ENCODE results near the gene POLD4. TPM values are rescaled to one million over a fixed set of nuclear protein-coding genes. Genes with fewer than 3 reads are reported as not detected.

Gene POLD4
- total RNA-seq, 4 donors from 2014 or later = 65.7 to 87.3 (median 74.4) TPM

DNA sequence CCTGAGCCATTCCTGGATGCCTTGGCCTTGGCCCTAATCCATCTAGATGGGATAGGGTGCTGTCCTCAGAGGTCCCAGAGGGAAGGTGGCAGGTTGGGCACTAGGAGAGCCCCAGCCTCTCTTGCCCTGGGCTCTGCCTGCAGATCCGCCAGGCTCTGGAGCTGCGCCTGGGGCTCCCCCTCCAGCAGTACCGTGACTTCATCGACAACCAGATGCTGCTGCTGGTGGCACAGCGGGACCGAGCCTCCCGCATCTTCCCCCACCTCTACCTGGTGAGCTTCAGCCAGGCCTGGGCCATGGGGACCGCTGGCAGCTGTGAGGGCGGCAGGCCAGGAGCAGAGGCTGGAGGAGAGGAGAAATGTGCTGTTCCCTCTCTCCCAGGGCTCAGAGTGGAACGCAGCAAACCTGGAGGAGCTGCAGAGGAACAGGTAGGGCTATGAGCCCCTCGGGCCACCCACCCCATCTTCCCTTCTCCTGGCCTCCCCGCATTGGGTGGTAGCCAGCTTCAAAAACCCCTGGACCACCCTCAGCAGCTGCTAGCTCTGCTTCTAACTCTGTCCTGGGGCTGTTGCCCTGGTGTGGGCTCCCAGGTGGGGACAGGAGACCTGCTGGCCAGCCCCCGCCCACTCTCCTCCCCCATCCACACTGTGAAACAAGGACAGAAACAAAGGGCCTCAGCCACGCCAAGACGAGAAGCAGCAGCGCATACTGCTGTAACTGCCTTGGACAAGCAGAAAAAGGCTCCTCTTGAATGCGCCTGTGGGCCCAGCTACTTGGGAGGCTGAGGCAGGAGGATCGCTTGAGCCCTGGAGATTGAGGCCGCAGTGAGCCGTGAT, 45.1 kb downstream of the POLD4 start:
- Histone ChIP-seq H3K27ac (no peak overlapping the region), H3K27me3 (no peaks in the 10 kb centered on the region), H3K4me3 (no peak overlapping the region), H3K4me1 (peaks cover 0 to 20% (median 9%) of the 10 kb centered on the region in 3 donors), H3K9me3 (no peaks in the 10 kb centered on the region), H3K36me3 (peaks cover 0 to 55% of the 10 kb centered on the region in 2 donors)
- WGBS, 2 donors (ENCODE audit: low coverage in 1 of 2) = 100% methylated on average over 1 of the region's 20 CpGs
- TF ChIP-seq, protein P1, sequence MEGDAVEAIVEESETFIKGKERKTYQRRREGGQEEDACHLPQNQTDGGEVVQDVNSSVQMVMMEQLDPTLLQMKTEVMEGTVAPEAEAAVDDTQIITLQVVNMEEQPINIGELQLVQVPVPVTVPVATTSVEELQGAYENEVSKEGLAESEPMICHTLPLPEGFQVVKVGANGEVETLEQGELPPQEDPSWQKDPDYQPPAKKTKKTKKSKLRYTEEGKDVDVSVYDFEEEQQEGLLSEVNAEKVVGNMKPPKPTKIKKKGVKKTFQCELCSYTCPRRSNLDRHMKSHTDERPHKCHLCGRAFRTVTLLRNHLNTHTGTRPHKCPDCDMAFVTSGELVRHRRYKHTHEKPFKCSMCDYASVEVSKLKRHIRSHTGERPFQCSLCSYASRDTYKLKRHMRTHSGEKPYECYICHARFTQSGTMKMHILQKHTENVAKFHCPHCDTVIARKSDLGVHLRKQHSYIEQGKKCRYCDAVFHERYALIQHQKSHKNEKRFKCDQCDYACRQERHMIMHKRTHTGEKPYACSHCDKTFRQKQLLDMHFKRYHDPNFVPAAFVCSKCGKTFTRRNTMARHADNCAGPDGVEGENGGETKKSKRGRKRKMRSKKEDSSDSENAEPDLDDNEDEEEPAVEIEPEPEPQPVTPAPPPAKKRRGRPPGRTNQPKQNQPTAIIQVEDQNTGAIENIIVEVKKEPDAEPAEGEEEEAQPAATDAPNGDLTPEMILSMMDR (IDR thresholded peaks at IDR 0.05) = no peak
- TF ChIP-seq EP300 (IDR thresholded peaks at IDR 0.05) (no peak), POLR2AphosphoS5 (IDR thresholded peaks at IDR 0.05) (no peak), POLR2A (IDR thresholded peaks at IDR 0.05) (no peak)
- no peak for ATAC-seq

DNA sequence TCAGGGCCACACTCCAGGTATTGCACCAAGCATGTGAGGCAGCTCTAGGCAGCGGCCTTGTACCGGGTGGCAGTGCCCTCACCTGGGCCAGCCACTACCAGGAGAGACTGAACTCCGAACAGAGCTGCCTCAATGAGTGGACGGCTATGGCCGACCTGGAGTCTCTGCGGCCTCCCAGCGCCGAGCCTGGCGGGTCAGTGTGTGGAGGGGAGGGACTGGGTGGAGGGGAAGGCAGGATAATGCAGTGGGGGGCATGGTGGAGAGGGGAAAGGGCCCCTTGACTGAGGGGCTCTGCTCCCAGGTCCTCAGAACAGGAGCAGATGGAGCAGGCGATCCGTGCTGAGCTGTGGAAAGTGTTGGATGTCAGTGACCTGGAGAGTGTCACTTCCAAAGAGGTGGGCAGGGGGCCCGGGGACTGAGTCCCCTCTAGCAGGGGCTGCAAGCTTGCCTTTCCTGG, 45.8 kb downstream of the POLD4 start:
- peaks cover 0 to 55% of the 10 kb centered on the region in 2 donors for H3K36me3 ChIP-seq
- H3K27ac ChIP-seq = no peak overlapping the region
- H3K4me3 ChIP-seq = no peak overlapping the region
- no peak for TF ChIP-seq POLR2A (IDR thresholded peaks at IDR 0.05)
- no peak for TF ChIP-seq EP300 (IDR thresholded peaks at IDR 0.05)
- no peak for TF ChIP-seq POLR2AphosphoS5 (IDR thresholded peaks at IDR 0.05)
- TF ChIP-seq, protein P1 (IDR thresholded peaks at IDR 0.05) = no peak
- peaks cover 0 to 27% (median 12%) of the 10 kb centered on the region in 3 donors for H3K4me1 ChIP-seq
- no peak for ATAC-seq
- H3K9me3 ChIP-seq = no peaks in the 10 kb centered on the region
- 83 to 100% methylated on average over 3 to 6 of the region's 12 CpGs for WGBS, 2 donors (ENCODE audit: low coverage in 1 of 2)
- no peaks in the 10 kb centered on the region for H3K27me3 ChIP-seq

DNA sequence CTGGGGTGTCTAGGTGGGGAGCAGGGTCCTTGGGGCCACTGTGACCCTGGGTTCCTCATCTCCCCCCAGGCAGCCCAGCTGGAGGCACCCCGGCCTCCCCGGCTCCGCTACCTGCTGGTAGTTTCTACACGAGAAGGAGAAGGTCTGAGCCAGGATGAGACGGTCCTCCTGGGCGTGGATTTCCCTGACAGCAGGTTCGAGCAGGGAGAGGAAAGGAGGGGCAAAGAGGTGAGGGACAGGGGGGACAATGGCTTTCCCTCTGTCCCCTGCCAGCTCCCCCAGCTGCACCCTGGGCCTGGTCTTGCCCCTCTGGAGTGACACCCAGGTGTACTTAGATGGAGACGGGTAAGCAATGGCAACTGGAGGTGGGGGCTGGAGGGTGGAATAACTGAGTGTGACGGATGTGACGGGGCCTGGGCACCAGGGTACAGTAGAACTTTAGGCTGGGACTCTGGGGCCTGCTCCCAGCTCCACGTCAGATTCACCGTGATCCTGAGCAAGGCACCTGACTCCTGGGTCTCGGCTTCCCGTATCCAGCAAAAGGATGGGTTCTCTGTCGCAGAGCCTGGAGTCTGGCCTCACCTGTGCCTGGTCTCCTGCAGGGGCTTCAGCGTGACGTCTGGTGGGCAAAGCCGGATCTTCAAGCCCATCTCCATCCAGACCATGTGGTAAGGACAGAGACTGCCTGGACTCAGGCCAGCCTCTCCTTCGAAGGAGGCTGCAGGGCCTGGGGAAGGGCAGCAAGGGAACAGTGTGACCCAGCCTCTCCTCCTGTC, 46.4 kb downstream of the POLD4 start:
- peaks cover 0 to 33% (median 18%) of the 10 kb centered on the region in 3 donors for H3K4me1 ChIP-seq
- no peak for ATAC-seq
- H3K36me3 ChIP-seq = peaks cover 0 to 59% of the 10 kb centered on the region in 2 donors
- TF ChIP-seq POLR2AphosphoS5 (IDR thresholded peaks at IDR 0.05) = no peak
- no peak for TF ChIP-seq POLR2A (IDR thresholded peaks at IDR 0.05)
- no peak for TF ChIP-seq EP300 (IDR thresholded peaks at IDR 0.05)
- TF ChIP-seq, protein P1 (IDR thresholded peaks at IDR 0.05) = no peak
- H3K9me3 ChIP-seq = no peaks in the 10 kb centered on the region
- WGBS, 2 donors (ENCODE audit: low coverage in 1 of 2) = 71% methylated on average over 2 of the region's 19 CpGs; no CpG with 5 or more reads in 1 of the 2 donors
- H3K27ac ChIP-seq = no peak overlapping the region
- no peak overlapping the region for H3K4me3 ChIP-seq
- no peaks in the 10 kb centered on the region for H3K27me3 ChIP-seq

DNA sequence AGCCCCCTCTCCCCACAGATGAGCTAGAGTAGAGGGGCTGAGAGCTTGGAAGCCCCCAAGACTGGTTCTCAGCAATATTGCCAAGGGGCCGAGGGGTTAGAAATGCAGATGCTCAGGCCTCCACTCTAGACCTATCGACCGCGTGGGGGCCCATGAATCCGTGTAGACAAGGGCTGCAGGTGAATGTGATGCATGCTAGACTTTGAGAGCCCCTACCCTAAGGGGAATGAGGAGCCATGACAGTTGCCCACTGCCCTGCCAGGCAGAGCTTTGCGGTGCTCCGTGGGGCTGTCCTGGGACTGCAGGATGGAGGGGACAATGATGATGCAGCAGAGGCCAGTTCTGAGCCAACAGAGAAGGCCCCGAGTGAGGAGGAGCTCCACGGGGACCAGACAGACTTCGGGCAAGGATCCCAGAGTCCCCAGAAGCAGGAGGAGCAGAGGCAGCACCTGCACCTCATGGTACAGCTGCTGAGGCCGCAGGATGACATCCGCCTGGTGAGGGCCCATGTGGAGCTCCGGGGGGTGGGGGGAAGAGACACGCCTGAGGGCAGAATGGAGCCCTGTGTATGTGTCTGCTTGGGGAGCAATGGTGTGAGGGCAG, 48.7 kb downstream of the POLD4 start:
- TF ChIP-seq POLR2AphosphoS5 (IDR thresholded peaks at IDR 0.05) (no peak), EP300 (IDR thresholded peaks at IDR 0.05) (no peak), POLR2A (IDR thresholded peaks at IDR 0.05) (no peak)
- TF ChIP-seq, protein P1 (IDR thresholded peaks at IDR 0.05) = no peak
- Histone ChIP-seq H3K36me3 (peaks cover 0 to 59% of the 10 kb centered on the region in 2 donors), H3K4me3 (peak overlapping the region in 1 of 2 donors; percentile 98), H3K27me3 (no peaks in the 10 kb centered on the region), H3K9me3 (no peaks in the 10 kb centered on the region), H3K27ac (peak overlapping the region in 3 of 4 donors; percentile 76 to 82 (median 79)), H3K4me1 (peaks cover 0 to 37% (median 18%) of the 10 kb centered on the region in 3 donors)
- WGBS, 2 donors (ENCODE audit: low coverage in 1 of 2) = 72 to 92% methylated on average over 2 to 4 of the region's 14 CpGs
- no peak for ATAC-seq
